CD4-positive, alpha-beta T cell (primary cell): ENCODE results near the gene SDF4. TPM values are rescaled to one million over a fixed set of nuclear protein-coding genes. Genes with fewer than 3 reads are reported as not detected.

ENCODE experiments used
- ATAC-seq: fragments of 200-7000 bp; cut with Tn5 transposase; one replicate; pipeline ENCODE4 v1.10.0; 2022; ENCODE audit warnings: mild to moderate bottlenecking; ENCODE audit not compliant: poor library complexity
- CTCF ChIA-PET: fragments of 350-600 bp; sonication (Branson Sonifier 250); formaldehyde crosslinking; loops from one replicate; lab custom pipeline; 2021; ENCODE audit warnings: antibody characterized with exemption, inconsistent platforms; lab: Charles Lee
- POLR2A ChIA-PET: fragments of 350-600 bp; sonication (Branson Sonifier 250); formaldehyde crosslinking; loops from one replicate; lab custom pipeline; 2021; ENCODE audit warnings: antibody characterized with exemption, inconsistent platforms; lab: Charles Lee
- DNase-seq, 14 experiments: peaks; one replicate each; pipeline ENCODE4 v3.0.0-alpha.2; 2013 to 2020; ENCODE audit warnings: mixed read lengths in 2 of 14
- H3K27ac ChIP-seq, 2 donors: one replicate each; pipeline versions ENCODE4 v1.5.1 to v1.7.0; 2013; ENCODE audit warnings: low read length in 2 of 2, low read depth in 1 of 2, mild to moderate bottlenecking in 1 of 2
- H3K27me3 ChIP-seq, 2 experiments: 1 replicate in 1 of 2; 2 replicates in 1 of 2; pipeline versions ENCODE4 v1.6.1 to v1.7.0; 2013; ENCODE audit warnings: low read length in 2 of 2, control low read depth in 1 of 2, mild to moderate bottlenecking in 1 of 2, moderate library complexity in 1 of 2; ENCODE audit not compliant: insufficient read depth in 2 of 2, control insufficient read depth in 1 of 2
- H3K36me3 ChIP-seq: one replicate; pipeline ENCODE4 v1.6.1; 2013; ENCODE audit warnings: low read length, control low read depth; ENCODE audit not compliant: insufficient read depth
- H3K4me1 ChIP-seq: one replicate; pipeline ENCODE4 v1.6.1; 2013; ENCODE audit warnings: low read length, control low read depth; ENCODE audit not compliant: insufficient read depth
- H3K4me3 ChIP-seq: one replicate; pipeline ENCODE4 v1.5.1; 2013; ENCODE audit warnings: mild to moderate bottlenecking, low read length, moderate library complexity
- H3K9me3 ChIP-seq, 2 experiments: 1 replicate in 1 of 2; 2 replicates in 1 of 2; pipeline versions ENCODE4 v1.6.1 to v1.7.0; 2013; ENCODE audit warnings: low read length in 2 of 2, mild to moderate bottlenecking in 2 of 2, control low read depth in 1 of 2, moderate library complexity in 1 of 2; ENCODE audit not compliant: control insufficient read depth in 1 of 2, insufficient read depth in 1 of 2
- H3K27ac Mint-ChIP-seq: one replicate; pipeline ENCODE4 v1.8.0; 2020; ENCODE audit warnings: mixed read lengths
- H3K27me3 Mint-ChIP-seq: one replicate; pipeline ENCODE4 v1.8.0; 2021; ENCODE audit warnings: mixed read lengths
- H3K36me3 Mint-ChIP-seq: one replicate; pipeline ENCODE4 v1.8.0; 2021; ENCODE audit warnings: low read depth, mixed read lengths
- H3K4me1 Mint-ChIP-seq: one replicate; pipeline ENCODE4 v1.8.0; 2021; ENCODE audit warnings: low read depth, mixed read lengths
- H3K4me3 Mint-ChIP-seq: one replicate; pipeline ENCODE4 v1.8.0; 2020; ENCODE audit warnings: mild to moderate bottlenecking, mixed read lengths
- H3K9me3 Mint-ChIP-seq: one replicate; pipeline ENCODE4 v1.8.0; 2020; ENCODE audit warnings: mixed read lengths
- intact Hi-C, 2 experiments: fragments of 100-400 bp; cut with DNase I in 1 of 2; cut with micrococcal nuclease in 1 of 2; formaldehyde crosslinking; loops; one replicate each; pipeline versions ENCODE4 v1.15.1 to v1.9.0; 2023 to 2025; cut with DNase I, micrococcal nuclease
- total RNA-seq, 174 experiments: library from RNA in 2 of 174; stranded (reverse) in 2 of 174; gene quantifications; one replicate each; pipeline ENCODE4 v1.2.3 and lab custom pipeline; 2021 to 2026
- TF ChIP-seq, protein P1 (sequence below): fragments of 200-600 bp; IDR thresholded peaks from one replicate; pipeline ENCODE4 v1.8.0; 2022; ENCODE audit warnings: antibody characterized with exemption, mild to moderate bottlenecking

The SDF4 gene
- total RNA-seq, 2 experiments from 2014 or later = 66.3 to 71.0 TPM

DNA sequence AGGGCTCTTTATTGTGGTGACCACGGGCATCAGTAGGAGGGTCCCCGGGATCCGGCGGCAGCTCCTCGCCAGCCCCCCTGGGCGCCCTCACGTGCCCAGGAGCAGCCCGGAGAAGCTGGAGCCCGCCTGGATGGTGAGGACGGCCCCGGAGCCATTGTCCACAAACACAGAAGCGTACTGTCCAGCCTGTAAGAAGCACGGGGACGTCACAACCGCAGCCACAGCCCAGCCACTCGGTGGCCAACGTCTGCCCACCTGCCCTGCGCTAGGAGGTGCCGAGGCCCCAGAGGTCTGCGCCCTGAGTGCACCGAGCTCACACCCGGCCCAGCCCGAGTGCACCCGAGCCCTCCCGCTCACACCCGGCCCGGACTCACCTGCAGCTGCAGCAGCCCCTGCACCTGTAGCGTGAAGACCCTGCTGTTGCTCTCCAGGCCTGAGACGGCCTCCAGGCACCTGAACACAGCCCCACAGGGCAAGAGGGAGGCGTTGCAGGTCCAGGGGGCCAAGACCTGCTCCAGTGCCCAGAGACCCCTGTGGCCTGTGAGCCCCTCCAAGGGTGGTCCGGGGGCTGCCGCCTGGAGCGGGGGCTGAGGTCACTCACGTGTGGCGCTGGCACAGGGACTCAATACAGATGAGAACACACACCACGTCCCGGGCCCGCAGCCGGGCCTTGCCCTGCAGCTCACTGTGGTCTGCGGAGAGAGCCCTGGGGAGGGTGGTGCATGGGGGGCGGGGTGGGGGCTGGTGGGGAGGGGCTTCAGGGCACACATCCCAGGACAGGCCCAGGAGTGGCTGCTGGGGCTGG, 10.9 kb upstream of the SDF4 start:
- Histone ChIP-seq H3K4me3 (no peak overlapping the region), H3K36me3 (no peaks in the 10 kb centered on the region), H3K27ac (no peak overlapping the region), H3K9me3 (peaks cover 0 to 24% of the 10 kb centered on the region in 2 experiments), H3K4me1 (peaks cover 5% of the 10 kb centered on the region), H3K27me3 (peaks cover 12 to 25% of the 10 kb centered on the region in 2 experiments)
- DNase-seq (no peak), ATAC-seq (no peak)
- H3K36me3 Mint-ChIP-seq = no peaks in the 10 kb centered on the region
- intact Hi-C loops = no loop called here
- no peaks in the 10 kb centered on the region for H3K4me1 Mint-ChIP-seq
- H3K27me3 Mint-ChIP-seq = no peaks in the 10 kb centered on the region
- TF ChIP-seq, protein P1, sequence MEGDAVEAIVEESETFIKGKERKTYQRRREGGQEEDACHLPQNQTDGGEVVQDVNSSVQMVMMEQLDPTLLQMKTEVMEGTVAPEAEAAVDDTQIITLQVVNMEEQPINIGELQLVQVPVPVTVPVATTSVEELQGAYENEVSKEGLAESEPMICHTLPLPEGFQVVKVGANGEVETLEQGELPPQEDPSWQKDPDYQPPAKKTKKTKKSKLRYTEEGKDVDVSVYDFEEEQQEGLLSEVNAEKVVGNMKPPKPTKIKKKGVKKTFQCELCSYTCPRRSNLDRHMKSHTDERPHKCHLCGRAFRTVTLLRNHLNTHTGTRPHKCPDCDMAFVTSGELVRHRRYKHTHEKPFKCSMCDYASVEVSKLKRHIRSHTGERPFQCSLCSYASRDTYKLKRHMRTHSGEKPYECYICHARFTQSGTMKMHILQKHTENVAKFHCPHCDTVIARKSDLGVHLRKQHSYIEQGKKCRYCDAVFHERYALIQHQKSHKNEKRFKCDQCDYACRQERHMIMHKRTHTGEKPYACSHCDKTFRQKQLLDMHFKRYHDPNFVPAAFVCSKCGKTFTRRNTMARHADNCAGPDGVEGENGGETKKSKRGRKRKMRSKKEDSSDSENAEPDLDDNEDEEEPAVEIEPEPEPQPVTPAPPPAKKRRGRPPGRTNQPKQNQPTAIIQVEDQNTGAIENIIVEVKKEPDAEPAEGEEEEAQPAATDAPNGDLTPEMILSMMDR = no peak
- POLR2A ChIA-PET = no interaction called here
- H3K4me3 Mint-ChIP-seq = no peak overlapping the region
- CTCF ChIA-PET = no interaction called here
- H3K9me3 Mint-ChIP-seq = no peaks in the 10 kb centered on the region
- no peak overlapping the region for H3K27ac Mint-ChIP-seq

DNA sequence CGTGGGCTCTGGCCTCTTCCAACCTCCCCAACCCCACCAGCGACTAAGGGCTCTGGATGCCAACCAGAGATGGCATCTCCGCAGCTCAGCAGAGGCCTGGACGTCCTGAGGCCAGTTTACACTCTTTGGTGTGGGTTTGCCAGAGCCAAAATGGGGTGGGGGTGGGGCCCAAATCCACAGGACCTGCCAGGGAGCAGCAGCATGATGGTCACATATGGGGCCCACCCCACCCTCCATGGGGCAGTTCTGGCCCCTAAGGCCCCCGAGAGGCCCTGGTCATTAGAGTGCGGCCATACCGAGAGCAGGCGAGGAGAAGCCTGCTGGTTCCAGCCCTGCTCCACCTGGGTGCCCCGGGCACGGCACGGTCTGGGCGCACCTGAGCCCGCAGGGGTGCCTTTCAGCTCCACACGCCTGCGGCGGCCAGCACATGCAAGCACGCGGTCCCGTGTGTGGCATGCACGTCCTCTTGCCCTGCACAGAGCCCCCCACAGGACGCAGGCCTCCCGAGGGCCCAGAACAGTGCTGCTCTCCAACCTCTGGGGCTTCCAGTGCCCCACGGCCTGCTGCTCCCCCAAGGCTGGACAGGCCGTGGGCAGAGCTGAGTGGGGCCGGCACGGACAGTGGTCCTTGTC, 9.9 kb upstream of the SDF4 start:
- no peak overlapping the region for H3K27ac ChIP-seq
- CTCF ChIA-PET = no interaction called here
- no peaks in the 10 kb centered on the region for H3K36me3 Mint-ChIP-seq

DNA sequence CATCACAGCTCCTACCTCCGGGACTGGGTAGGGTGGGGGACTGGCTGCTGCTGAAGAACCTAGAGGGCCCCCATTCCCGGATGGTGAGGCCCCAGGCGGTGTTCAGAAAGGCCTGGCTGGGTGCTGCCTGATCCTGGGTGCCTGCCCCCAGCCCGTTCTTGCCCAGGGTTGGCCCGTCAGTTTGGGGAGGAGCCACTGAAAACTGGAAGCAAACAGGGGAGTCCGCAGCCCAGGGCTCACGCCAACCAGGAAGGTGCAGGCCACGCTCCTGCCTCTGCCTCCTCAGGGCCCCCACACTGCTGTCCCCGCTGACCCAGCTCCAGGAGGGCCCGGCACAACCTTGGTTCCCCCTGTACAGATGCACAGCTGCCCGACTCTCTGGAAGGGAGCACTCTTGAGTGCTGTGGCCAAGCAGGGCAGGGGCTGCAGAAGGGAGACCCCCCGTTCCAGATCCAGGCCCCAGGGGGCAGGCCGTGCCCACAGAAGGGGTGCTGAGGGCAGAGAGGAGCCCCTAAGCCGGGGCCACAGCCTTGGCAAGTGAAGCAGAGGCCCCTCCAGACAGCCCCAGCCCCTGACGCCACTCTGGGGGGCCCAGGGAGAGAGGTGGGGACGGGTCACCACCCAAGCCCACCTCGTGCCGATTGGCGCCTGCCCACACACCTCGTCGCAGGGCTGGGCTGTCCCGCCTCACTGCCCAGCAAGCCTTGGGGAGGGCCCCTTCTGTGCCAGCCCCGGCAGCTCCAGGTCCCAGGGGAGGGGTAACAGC, 9.2 kb upstream of the SDF4 start:
- Mint-ChIP-seq H3K27me3 (no peaks in the 10 kb centered on the region), H3K9me3 (no peaks in the 10 kb centered on the region), H3K4me1 (no peaks in the 10 kb centered on the region), H3K4me3 (no peak overlapping the region), H3K27ac (no peak overlapping the region), H3K36me3 (no peaks in the 10 kb centered on the region)
- DNase-seq (no peak), ATAC-seq (no peak)
- H3K36me3 ChIP-seq = no peaks in the 10 kb centered on the region
- H3K27me3 ChIP-seq = peaks cover 10 to 16% of the 10 kb centered on the region in 2 experiments
- no peak overlapping the region for H3K27ac ChIP-seq
- H3K9me3 ChIP-seq = peaks cover 0 to 21% of the 10 kb centered on the region in 2 experiments
- intact Hi-C loops = no loop called here
- ChIA-PET CTCF (no interaction called here), POLR2A (no interaction called here)
- H3K4me1 ChIP-seq = peaks cover 5% of the 10 kb centered on the region
- no peak overlapping the region for H3K4me3 ChIP-seq
- TF ChIP-seq, protein P1 = no peak

More for the DNA sequence above, 9.9 kb upstream of the SDF4 start:
- H3K4me3 ChIP-seq = no peak overlapping the region
- no peaks in the 10 kb centered on the region for H3K4me1 Mint-ChIP-seq
- TF ChIP-seq, protein P1 = no peak
- H3K4me1 ChIP-seq = peaks cover 5% of the 10 kb centered on the region
- DNase-seq (no peak), ATAC-seq (no peak)
- H3K27ac Mint-ChIP-seq = no peak overlapping the region
- intact Hi-C loops = no loop called here
- no peak overlapping the region for H3K4me3 Mint-ChIP-seq
- H3K9me3 ChIP-seq = peaks cover 0 to 21% of the 10 kb centered on the region in 2 experiments
- H3K27me3 ChIP-seq = peaks cover 12 to 19% of the 10 kb centered on the region in 2 experiments
- H3K36me3 ChIP-seq = no peaks in the 10 kb centered on the region
- POLR2A ChIA-PET = no interaction called here
- no peaks in the 10 kb centered on the region for H3K27me3 Mint-ChIP-seq
- no peaks in the 10 kb centered on the region for H3K9me3 Mint-ChIP-seq
